NOMO-1 (cell line): ENCODE results near the gene PSG1.
"Not testable (repeated sequence)": the region's sequence is repeated elsewhere in the genome, so short reads cannot be mapped to it uniquely, and the experiment has no call there.

Experiments used
- DNase-seq, 2 experiments: peaks; one replicate each; lab custom pipeline; 2025; ENCODE audit not compliant: unreplicated experiment in 2 of 2; lab: John Stamatoyannopoulos, UW

PSG1 gene

GRCh38 chr19:42831221-42832019 lies 48.1 kb downstream of the PSG1 start:
- no peak for DNase-seq

GRCh38 chr19:42821306-42821977 lies 58.1 kb downstream of the PSG1 start:
- not testable (repeated sequence) for DNase-seq

DNA sequence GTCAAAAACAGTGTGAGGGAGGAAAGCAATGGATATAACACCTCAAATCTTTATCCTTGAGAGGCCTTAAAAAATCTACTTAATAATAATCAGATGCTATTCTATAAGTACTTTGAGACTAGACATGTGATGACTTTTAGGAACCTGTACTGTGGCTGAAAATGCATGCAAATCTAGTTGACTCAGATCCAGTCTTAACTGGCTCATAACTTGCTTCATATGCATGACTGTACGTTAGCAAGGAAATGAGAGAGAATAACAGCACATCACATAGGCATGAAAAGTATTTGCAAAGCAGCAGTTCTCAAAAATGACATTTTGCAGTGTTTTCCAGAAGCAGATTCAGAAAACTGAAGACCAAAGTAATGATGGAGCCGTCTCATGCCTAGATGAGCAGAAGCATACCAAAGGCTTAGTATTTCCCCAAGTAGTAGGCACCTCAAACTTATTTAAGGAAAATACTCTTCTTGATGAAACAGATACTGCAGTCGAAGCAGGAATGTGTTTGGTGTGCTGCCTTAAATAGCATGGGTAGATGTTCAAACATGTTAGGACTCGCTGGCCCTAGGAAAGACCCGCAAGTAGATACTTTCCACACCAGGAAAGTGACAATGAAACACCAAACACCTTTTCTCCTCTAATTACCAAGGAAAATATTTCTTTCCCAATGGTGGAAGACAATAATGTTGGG lies 59.4 kb downstream of the PSG1 start:
- DNase-seq: not testable (repeated sequence)

- no peak for DNase-seq
Observed at GRCh38 chr19:42816894-42817293, 62.6 kb downstream of the PSG1 start.
